ENCODE results near the gene SERPINB1.
"Not testable (repeated sequence)": the region's sequence is repeated elsewhere in the genome, so short reads cannot be mapped to it uniquely, and the experiment has no call there.

SERPINB1 gene

GRCh38 chr6:2861060-2861821, 19.6 kb upstream of the SERPINB1 start:
- POLR2A ChIA-PET: interaction anchor here (0.9 to 1.0 kb wide), 2 partner anchors 40 to 202 kb away, joined by 3 read pairs; no protein-coding TSS in a partner anchor
- DNase-seq (ENCODE audit: extremely low spot score): no peak
- CTCF ChIA-PET: interaction anchor here (1.9 to 3.9 kb wide), 4 partner anchors 15 to 70 kb away, joined by 5 to 22 read pairs (median 7); no protein-coding TSS in a partner anchor

DNA sequence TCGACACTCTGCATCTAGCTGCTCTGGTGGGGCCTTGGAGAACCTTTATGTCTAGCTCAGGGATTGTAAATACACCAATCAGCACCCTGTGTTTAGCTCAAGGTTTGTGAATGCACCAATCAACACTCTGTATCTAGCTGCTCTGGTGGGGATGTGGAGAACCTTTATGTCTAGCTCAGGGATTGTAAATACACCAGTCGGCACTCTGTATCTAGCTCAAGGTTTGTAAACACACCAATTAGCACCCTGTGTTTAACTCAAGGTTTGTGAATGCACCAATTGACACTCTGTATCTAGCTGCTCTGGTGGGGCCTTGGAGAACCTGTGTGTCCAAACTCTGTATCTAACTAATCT, 19.0 kb upstream of the SERPINB1 start:
- DNase-seq (ENCODE audit: extremely low spot score): not testable (repeated sequence)
- POLR2A ChIA-PET: interaction anchor here (0.9 to 1.0 kb wide), 2 partner anchors 40 to 203 kb away, joined by 3 read pairs; no protein-coding TSS in a partner anchor
- CTCF ChIA-PET: interaction anchor here (1.9 to 3.9 kb wide), 3 partner anchors 14 to 70 kb away, joined by 5 to 22 read pairs (median 6); no protein-coding TSS in a partner anchor

More at GRCh38 chr6:2861060-2861821, 19.6 kb upstream of the SERPINB1 start:
- TF ChIP-seq, protein P1, sequence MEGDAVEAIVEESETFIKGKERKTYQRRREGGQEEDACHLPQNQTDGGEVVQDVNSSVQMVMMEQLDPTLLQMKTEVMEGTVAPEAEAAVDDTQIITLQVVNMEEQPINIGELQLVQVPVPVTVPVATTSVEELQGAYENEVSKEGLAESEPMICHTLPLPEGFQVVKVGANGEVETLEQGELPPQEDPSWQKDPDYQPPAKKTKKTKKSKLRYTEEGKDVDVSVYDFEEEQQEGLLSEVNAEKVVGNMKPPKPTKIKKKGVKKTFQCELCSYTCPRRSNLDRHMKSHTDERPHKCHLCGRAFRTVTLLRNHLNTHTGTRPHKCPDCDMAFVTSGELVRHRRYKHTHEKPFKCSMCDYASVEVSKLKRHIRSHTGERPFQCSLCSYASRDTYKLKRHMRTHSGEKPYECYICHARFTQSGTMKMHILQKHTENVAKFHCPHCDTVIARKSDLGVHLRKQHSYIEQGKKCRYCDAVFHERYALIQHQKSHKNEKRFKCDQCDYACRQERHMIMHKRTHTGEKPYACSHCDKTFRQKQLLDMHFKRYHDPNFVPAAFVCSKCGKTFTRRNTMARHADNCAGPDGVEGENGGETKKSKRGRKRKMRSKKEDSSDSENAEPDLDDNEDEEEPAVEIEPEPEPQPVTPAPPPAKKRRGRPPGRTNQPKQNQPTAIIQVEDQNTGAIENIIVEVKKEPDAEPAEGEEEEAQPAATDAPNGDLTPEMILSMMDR (IDR thresholded peaks at IDR 0.05; ENCODE audit: control extremely low read depth, extremely low read depth, low read depth, missing control alignments): no peak

- CTCF ChIA-PET: interaction anchor here (2.1 to 3.9 kb wide), 2 partner anchors 13 to 71 kb away, joined by 5 to 22 read pairs; no protein-coding TSS in a partner anchor
- DNase-seq (ENCODE audit: extremely low spot score): not testable (repeated sequence)
- POLR2A ChIA-PET: interaction anchor here (1.0 kb wide), 1 partner anchor 203 kb away, joined by 3 read pairs; no protein-coding TSS in a partner anchor
These were observed 18.4 kb upstream of the SERPINB1 start for GRCh38 chr6:2859798-2860705.

- CTCF ChIA-PET: interaction anchor here (1.8 to 2.3 kb wide), 3 partner anchors 10 to 68 kb away, joined by 4 to 9 read pairs (median 6); no protein-coding TSS in a partner anchor
- POLR2A ChIA-PET: interaction anchor here (1.0 to 2.6 kb wide), 2 partner anchors 24 to 44 kb away, joined by 3 to 14 read pairs; partner anchors contain the start of gene SERPINB9
- no peak for DNase-seq (ENCODE audit: extremely low spot score)
- TF ChIP-seq, protein P1 (IDR thresholded peaks at IDR 0.05; ENCODE audit: control extremely low read depth, extremely low read depth, low read depth, missing control alignments): no peak
These were observed 17.6 kb upstream of the SERPINB1 start for GRCh38 chr6:2859185-2859700.

DNA sequence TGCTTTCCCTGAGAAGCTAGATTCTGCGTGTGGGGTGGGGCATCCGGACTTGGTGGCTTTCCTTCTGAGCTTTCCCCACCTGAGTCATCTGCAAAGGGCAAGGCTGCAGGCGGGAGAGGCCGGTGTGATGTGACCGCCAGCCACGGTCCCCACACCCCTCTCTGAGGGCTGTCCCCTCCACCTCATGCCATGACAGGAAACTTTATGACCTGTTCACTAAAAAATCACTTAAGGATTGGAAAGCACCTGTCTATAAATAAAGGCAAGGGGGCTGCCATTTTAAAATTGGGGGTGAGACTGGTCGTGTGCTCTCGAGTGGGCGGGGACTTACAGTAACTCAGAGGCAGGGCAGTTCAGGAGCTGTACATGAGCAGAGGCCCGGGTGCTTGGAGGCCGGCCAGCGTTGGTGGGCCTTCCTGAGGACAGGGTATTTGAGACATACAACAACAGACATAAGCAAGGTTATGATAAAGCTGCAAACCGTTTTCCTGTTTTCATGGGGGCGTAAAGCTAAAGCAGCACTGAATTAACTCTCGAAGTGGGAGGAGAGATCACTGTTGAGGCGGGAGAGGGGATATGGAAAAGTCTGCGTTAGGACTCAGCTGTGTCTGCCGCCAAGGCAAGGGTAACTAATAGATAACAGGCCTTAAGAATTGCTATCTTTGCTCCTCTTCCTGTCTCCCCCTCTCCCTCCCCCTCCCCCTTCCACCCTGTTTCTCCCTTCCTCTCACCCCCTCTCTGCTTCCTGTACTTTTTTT, 16.1 kb upstream of the SERPINB1 start:
- CTCF ChIA-PET: interaction anchor here (0.8 to 3.0 kb wide), 9 partner anchors 9 to 78 kb away, joined by 3 to 14 read pairs (median 5); no protein-coding TSS in a partner anchor
- POLR2A ChIA-PET: interaction anchor here (0.9 to 2.6 kb wide), 6 partner anchors 21 to 206 kb away, joined by 3 to 14 read pairs (median 6); partner anchors contain the start of gene SERPINB9
- TF ChIP-seq, protein P1 (IDR thresholded peaks at IDR 0.05; ENCODE audit: control extremely low read depth, extremely low read depth, low read depth, missing control alignments): no peak
- DNase-seq (ENCODE audit: extremely low spot score): peak; percentile 75

DNA sequence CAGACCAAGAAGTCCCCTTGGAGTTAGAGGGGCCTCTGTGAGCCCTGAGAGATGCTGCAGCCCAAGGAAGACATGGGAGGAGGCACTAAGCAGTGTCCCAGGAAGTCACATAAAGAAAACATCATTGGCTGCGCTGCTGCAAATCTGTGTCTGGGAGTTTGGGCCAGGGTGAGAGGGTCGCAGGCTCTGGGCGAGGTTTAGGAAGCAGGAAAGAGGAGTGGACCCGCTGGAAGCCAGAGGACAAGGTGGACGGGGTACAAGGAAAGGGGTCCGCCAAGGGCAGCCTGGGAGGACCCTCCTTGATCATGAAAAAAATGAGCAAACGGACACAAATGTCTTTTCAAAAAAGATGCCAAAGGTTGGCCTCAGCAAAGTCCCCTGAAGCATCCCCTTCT, 15.5 kb upstream of the SERPINB1 start:
- TF ChIP-seq, protein P1 (IDR thresholded peaks at IDR 0.05; ENCODE audit: control extremely low read depth, extremely low read depth, low read depth, missing control alignments): no peak
- CTCF ChIA-PET: interaction anchor here (0.8 to 3.0 kb wide), 9 partner anchors 10 to 78 kb away, joined by 3 to 14 read pairs (median 5); no protein-coding TSS in a partner anchor
- DNase-seq (ENCODE audit: extremely low spot score): no peak
- POLR2A ChIA-PET: interaction anchor here (0.9 to 2.6 kb wide), 6 partner anchors 21 to 207 kb away, joined by 3 to 14 read pairs (median 6); partner anchors contain the start of gene SERPINB9
